ENCODE results near the gene IFI27L2. TPM values are rescaled to one million over a fixed set of nuclear protein-coding genes. Genes with fewer than 3 reads are reported as not detected.

Gene IFI27L2
- total RNA-seq, 4 donors from 2014 or later = 32.8 to 108 (median 74.6) TPM; not detected in 1

DNA sequence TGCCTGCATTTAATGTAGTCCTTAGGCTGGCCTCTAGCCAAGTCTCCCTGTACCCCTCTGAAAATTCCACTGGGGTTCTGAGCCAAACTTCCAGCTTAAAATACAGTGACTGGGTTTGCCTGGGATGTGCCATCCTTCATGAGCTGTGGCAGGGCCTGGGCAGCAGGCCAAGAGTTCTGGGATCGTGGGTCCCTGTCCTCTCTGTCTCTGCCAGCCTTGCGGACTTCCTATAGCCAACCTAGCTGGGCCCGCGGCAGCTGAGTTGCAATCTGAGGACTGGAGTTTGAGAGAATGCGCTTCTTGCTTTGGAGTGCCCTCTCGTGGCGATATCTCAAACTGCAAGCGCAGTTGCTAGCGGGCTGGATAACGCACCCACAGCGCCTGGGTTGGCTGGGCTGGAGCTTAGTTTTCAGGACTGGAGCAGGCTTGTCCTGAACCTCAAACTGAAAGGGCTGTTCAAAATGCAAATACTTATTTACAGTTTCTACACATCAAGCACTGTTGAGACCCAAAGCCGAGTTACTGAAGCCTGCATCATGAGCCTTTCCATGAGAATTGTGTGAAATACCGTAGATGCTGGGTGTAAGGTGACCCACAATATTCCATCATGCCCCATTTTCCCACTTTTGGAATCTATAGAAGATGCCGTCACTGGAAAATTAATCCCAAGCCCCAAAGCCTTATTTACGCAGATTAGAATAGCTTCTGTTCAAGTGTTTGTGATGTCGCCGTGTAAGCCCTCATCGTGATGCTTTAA is 7.3 kb upstream of the IFI27L2 start:
- Histone ChIP-seq H3K4me3 (no peak overlapping the region), H3K4me1 (no peaks in the 10 kb centered on the region), H3K9me3 (no peaks in the 10 kb centered on the region), H3K27ac (no peak overlapping the region), H3K36me3 (no peaks in the 10 kb centered on the region), H3K27me3 (no peaks in the 10 kb centered on the region)
- WGBS, 2 donors (ENCODE audit: low coverage in 1 of 2) = 30 to 80% methylated on average over 1 to 18 of the region's 18 CpGs
- in situ Hi-C loops (cut with MboI; ENCODE audit: low pct_ligation_motif_present in 1 of 4, low pct_unique_long_range_greater_than_20kb in 1 of 4, low sequenced_read_pairs in 3 of 4) = loop anchor here (5.0 to 10.0 kb wide), 3 partner anchors 94 to 102 kb away; no protein-coding TSS in a partner anchor
- intact Hi-C loops (cut with DNase I; ENCODE audit: low total_unique reads) = loop anchor here (5.0 kb wide), 1 partner anchor 99 kb away; no protein-coding TSS in a partner anchor
- peak; percentile 92 for DNase-seq
- TF ChIP-seq CTCF (IDR thresholded peaks at IDR 0.05) (peak; percentile 94 to 98 (median 97)), EP300 (IDR thresholded peaks at IDR 0.05; ENCODE audit: low read depth) (no peak)

DNA sequence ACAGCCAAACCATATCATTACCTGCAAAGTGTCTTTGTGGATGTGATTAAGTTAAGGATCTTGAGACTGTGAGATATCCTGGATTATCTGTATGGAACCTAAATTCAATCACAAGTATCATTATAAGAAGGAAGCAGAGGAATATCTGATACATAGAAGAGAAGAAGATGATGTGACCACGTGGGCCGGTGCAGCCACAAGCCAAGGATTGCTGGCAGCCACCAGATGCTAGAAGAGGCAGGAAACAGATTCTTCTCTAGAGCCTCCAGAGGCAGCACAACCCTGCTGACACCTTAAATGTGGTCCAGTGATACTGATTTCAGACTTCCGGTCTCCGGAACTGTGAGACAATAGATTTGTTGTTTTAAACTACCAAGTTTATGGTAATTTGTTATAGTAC is 6.1 kb upstream of the IFI27L2 start:
- TF ChIP-seq CTCF (IDR thresholded peaks at IDR 0.05) (no peak), EP300 (IDR thresholded peaks at IDR 0.05; ENCODE audit: low read depth) (no peak), POLR2AphosphoS5 (IDR thresholded peaks at IDR 0.05) (no peak), POLR2A (IDR thresholded peaks at IDR 0.05) (no peak)
- Histone ChIP-seq H3K9me3 (no peaks in the 10 kb centered on the region), H3K36me3 (no peaks in the 10 kb centered on the region), H3K4me3 (no peak overlapping the region), H3K27me3 (no peaks in the 10 kb centered on the region), H3K27ac (no peak overlapping the region), H3K4me1 (peaks cover 0 to 1% (median 0%) of the 10 kb centered on the region in 4 donors)
- DNase-seq = no peak
- in situ Hi-C loops (cut with MboI; ENCODE audit: low pct_ligation_motif_present in 1 of 4, low pct_unique_long_range_greater_than_20kb in 1 of 4, low sequenced_read_pairs in 3 of 4) = loop anchor here (5.0 to 10.0 kb wide), 3 partner anchors 93 to 101 kb away; no protein-coding TSS in a partner anchor
- 82% methylated on average over 4 of the region's 4 CpGs; no CpG with 5 or more reads in 1 of the 2 donors for WGBS, 2 donors (ENCODE audit: low coverage in 1 of 2)
- intact Hi-C loops (cut with DNase I; ENCODE audit: low total_unique reads) = loop anchor here (5.0 kb wide), 1 partner anchor 98 kb away; no protein-coding TSS in a partner anchor

DNA sequence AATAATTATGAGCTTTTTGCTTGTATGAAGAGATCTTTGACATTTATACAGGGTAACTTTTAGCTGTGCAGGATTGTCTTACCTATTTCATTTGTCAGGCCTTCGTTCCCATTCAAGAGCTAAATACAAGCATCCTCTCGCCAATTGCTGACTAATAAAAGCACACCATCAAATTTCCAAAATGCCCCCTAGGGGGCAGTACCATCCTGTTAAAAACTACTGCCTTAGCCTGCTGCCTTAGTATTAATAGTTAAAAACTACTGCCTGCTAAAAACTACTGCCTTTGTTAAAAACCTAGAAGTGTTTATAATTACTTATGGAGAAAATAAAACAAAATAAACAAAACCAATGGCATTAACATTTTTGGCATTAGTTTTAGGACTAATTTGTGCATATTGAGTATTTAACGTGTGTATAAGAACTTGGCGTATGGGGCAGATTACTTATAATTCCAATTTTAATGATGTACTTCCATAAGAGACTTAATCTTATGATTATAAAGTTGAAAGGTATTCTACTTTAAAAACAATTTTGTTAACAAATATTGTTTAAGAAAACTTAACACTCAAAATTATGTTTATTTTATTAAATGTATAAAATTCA is 3.0 kb upstream of the IFI27L2 start:
- DNase-seq = peak; percentile 51
- H3K27ac ChIP-seq = no peak overlapping the region
- 42 to 43% methylated on average over 4 of the region's 4 CpGs for WGBS, 2 donors (ENCODE audit: low coverage in 1 of 2)
- intact Hi-C loops (cut with DNase I; ENCODE audit: low total_unique reads) = no loop called here
- TF ChIP-seq CTCF (IDR thresholded peaks at IDR 0.05) (peak; percentile 66 to 84 (median 72)), POLR2A (IDR thresholded peaks at IDR 0.05) (no peak), EP300 (IDR thresholded peaks at IDR 0.05; ENCODE audit: low read depth) (no peak), POLR2AphosphoS5 (IDR thresholded peaks at IDR 0.05) (no peak)
- H3K9me3 ChIP-seq = no peaks in the 10 kb centered on the region
- H3K4me1 ChIP-seq = peaks cover 9 to 19% (median 15%) of the 10 kb centered on the region in 4 donors
- H3K36me3 ChIP-seq = no peaks in the 10 kb centered on the region
- in situ Hi-C loops (cut with MboI; ENCODE audit: low pct_ligation_motif_present in 1 of 4, low pct_unique_long_range_greater_than_20kb in 1 of 4, low sequenced_read_pairs in 3 of 4) = loop anchor here in 2 of 4 donors (10.0 kb wide), 1 partner anchor 98 kb away; no protein-coding TSS in a partner anchor
- H3K27me3 ChIP-seq = no peaks in the 10 kb centered on the region
- H3K4me3 ChIP-seq = no peak overlapping the region

- peak overlapping the region; percentile 39 to 60 (median 42) for H3K4me3 ChIP-seq
- no peaks in the 10 kb centered on the region for H3K27me3 ChIP-seq
- H3K27ac ChIP-seq = peak overlapping the region; percentile 75 to 83 (median 79)
- in situ Hi-C loops (cut with MboI; ENCODE audit: low pct_ligation_motif_present in 1 of 4, low pct_unique_long_range_greater_than_20kb in 1 of 4, low sequenced_read_pairs in 3 of 4) (loop anchor here in 2 of 4 donors (10.0 kb wide), 1 partner anchor 95 kb away; no protein-coding TSS in a partner anchor), intact Hi-C loops (cut with DNase I; ENCODE audit: low total_unique reads) (no loop called here)
- TF ChIP-seq CTCF (IDR thresholded peaks at IDR 0.05) (no peak), EP300 (IDR thresholded peaks at IDR 0.05; ENCODE audit: low read depth) (no peak), POLR2A (IDR thresholded peaks at IDR 0.05) (no peak), POLR2AphosphoS5 (IDR thresholded peaks at IDR 0.05) (no peak)
- no peaks in the 10 kb centered on the region for H3K36me3 ChIP-seq
- H3K4me1 ChIP-seq = peaks cover 9 to 19% (median 15%) of the 10 kb centered on the region in 4 donors
- no peak for DNase-seq
- WGBS, 2 donors (ENCODE audit: low coverage in 1 of 2) = 0% methylated on average over 8 to 12 of the region's 12 CpGs
- no peaks in the 10 kb centered on the region for H3K9me3 ChIP-seq
Observed at GRCh38 chr14:94129758-94130414, 482 bp upstream of the IFI27L2 start.

All from transverse colon (tissue), 4 donors.